ENCODE data around the gene CDC42BPA.
"Not testable (repeated sequence)": the region's sequence is repeated elsewhere in the genome, so short reads cannot be mapped to it uniquely, and the experiment has no call there.

The CDC42BPA gene

DNA sequence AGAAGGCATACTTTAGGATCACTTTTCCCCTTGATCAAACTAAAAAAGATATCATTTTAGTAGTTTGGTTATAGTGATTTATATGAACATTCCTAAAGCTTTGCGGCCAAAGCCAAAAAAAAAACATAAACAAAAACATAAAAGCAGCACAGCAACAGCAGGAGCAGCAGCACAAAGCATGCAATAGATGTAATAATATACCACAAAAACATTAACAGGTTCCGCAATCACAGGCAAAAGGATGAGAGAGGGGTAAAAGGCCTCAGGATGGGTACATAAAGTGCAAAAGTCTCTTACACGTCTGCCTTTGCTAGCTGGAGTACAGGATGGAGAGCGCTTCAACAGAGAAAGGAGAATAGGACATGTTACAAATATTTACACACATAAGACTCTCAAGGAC is 259.2 kb downstream of the CDC42BPA start:
- DNase-seq (ENCODE audit: low spot score) = no peak

DNA sequence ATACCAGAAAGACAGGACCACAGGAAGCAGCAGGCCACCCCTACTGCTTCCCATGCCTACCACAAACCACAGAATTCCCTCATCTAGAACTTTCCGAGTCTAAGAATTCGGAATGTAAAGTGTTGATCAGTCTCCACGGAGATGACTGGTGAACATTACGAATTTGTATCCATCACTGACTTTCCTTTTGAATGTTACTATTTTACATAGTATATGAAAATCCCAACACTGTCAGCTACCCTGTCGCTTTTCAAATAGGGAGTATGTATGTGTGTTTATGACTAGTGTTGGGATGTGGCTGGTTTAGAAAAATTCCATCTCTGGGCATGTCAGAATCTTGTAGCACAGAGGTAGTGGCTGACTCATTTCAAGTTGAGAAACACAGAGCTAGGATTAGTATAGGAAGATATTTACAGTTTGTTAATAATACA is 260.0 kb downstream of the CDC42BPA start:
- DNase-seq (ENCODE audit: low spot score) = no peak

DNA sequence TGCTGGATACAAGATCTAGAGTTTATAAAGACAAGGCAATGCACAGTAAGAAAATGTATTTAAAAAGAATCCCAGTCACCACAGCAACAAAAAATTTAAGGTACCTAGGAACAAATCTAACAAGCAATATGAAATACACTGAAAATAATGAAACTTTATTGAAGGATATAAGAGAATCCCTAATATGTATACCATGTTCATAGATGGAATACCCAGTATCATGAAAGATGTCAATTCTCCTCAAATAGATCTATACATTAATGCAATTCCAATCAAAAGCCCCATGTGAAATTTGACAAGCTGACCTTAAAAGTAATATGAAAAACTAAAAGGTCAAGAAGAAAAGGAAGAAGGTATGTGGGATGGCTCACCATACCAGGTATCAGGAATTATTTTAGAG is 269.0 kb downstream of the CDC42BPA start:
- DNase-seq (ENCODE audit: low spot score) = no peak

DNA sequence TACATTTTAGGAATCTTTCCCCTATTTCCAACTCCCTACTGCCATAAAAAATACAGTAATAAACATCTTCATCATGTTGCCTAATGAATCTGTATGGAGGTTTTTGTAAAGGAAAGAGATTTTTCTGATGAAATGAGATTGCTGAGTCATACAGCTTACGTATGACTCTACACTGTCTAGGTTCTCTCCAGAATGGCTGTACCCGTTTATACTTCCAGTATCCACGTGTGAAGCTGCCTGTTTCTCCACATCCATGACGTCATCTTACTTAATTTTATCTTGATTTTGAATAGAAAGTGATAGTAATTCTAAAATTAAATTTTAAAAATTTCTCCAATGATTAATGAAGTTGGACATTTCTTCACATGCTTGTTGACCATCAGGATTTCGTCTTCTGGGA is 274.5 kb downstream of the CDC42BPA start:
- DNase-seq (ENCODE audit: low spot score) = no peak

DNA sequence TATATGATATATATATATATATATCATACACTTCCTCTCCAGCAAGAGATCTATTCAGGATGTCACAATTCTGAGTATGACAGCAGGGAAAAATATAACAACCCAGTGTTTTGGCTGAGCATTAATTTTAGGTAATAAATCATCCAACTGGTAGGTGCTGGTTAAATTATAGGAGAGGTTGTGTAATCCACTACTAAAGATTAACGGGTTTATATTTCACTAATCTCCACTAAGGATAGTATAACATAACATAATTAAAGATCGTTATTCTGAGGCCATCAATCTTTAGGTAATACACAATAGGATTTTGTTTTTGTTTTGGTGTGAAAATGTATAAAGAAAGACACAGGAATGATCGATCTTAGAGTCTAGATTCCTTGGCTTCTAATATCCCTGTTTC is 276.0 kb downstream of the CDC42BPA start:
- no peak for DNase-seq (ENCODE audit: low spot score)

DNA sequence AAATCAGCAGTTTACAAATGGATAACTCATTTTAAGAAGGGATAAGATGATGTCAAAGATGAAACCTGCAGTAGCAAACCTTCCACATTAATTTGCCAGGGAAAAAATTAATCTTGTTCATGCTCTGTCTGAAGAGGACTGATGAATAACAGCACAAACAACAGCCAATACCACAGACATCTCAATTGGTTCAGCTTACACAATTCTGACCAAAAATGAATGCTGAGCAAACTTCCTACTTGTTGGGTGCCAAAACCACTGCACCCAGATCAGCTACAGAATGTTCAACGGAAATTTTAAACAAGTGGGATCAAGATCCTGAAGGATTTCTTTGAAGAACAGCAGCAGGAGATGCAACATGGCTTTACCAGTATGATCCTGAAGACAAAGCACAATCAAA is 279.9 kb downstream of the CDC42BPA start:
- no peak for DNase-seq (ENCODE audit: low spot score)

DNA sequence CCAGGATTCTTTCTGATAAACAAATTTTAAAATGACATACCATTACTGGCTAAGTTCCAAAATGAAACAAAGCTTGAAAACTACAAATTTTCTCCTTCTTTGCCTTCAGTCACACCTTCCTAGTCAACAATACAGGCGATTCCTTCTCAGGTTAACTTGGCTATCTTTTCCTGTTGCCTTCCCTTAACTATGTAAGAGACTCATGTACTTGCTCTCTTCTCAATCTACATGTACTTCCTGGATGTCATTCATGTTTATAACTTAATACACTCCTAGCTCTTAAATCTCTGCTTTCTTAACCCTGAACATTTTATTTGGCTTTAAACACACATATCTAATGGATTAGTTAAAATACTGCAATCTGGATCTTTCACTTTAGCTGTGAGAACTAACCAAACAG is 281.2 kb downstream of the CDC42BPA start:
- DNase-seq (ENCODE audit: low spot score) = no peak

DNA sequence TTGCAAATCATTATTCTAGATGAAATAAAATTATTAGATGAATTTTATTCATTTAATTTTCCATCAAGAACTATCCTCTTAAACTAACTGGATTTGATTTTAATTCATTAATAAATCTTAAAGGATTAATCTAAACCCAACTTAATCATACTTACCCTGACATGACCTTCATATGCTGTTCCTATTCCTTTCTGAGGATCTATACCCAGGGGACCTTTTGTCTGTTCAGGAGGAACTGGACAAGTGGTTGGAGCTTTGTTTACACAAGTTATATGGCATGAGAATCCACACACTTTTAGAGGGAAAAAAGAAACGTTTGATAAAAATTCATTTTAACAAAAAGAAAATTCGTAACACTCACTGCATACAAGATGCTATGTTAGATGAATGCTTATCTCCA is 283.0 kb downstream of the CDC42BPA start:
- DNase-seq (ENCODE audit: low spot score) = no peak

DNA sequence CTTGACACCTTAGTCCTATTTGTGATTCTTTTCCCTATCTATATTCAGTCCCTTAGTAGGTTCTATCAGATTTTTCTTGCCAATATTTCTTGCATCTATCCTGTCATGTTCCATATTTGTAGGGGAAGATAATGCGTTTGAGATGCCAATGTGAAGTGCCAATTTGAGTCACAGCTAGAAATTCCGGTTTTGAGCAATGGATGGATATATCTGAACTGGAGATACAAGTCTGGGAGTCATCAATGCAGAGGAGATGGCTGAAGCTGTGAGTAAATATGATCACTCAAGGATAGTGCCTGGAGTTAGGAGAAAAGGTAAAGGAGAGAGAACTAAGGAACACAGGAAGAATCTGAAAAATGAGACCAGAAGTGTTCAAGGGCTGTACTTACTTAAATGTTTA is 284.4 kb downstream of the CDC42BPA start:
- no peak for DNase-seq (ENCODE audit: low spot score)

DNA sequence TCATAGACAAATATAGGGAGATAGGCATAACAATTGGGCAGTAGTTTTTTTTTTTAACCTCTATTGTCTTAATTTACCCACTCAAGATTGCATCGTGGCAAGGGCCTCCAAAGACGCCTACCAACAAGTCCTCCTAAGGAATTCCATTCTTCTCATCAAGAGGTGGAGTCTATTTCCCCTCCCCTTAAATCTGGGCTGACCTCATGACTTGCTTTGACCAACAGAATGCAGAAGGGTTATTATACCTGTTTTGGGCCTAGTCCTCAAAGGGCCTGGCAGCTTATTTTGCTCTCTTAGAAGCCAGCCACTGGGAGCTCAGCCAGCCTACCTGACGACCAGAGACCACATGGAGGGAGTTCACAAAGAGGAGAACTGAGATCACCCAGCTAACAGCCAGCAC is 285.9 kb downstream of the CDC42BPA start:
- no peak for DNase-seq (ENCODE audit: low spot score)

DNA sequence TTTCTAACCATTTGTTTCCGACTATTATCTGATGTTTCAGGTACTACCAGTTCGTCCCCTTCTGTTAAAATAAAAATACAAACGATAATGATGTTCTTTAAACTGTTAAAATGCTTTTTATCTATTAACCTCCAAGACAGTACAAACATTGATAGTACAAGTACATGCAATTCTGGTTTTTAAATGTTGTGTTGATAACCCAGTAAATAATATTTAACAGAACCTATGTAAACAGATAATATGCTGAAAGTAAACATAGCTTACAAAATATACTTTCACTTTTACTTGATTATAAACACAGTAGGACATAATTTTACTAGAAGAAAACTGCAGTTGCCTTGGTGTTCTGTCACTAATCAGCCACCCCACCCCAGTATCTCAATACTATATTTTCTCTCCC is 301.3 kb downstream of the CDC42BPA start:
- DNase-seq (ENCODE audit: low spot score) = no peak

DNA sequence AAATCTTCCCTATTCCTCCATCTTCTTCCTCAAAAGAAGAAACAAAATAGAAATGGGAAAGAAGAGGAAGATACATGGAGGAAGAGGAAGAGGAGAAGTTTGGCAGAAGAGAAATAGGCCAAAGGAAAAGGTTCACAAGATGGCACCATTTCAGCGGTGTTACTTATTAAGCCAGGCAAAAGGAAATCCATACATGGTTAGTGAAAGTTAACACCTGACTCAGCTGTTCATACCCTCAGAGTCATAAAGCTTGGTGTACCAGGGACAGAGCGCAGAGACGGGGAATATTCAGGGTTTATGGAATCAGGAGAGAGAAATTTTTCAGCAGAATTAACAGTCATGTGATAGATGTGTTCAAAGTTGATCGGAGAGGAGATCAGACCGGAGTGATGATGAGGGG is 307.6 kb downstream of the CDC42BPA start:
- no peak for DNase-seq (ENCODE audit: low spot score)

DNA sequence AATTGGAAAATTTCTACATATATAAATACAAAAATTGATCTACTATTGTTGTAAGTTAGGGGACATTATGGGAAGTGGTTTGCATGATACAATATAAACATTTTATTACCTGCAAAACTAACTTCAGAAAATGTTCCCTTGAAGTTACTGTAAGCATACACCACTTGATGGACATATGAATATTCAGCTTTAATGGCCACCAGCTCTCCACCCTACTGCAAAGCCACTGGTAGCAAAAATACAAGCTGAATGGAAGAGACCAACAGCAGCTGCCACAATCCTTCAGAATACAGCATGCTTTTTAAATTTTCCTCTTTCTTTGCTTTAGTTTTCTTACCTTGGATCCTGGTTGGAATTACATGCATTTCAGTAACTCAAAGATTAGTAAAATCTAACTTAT is 308.4 kb downstream of the CDC42BPA start:
- no peak for DNase-seq (ENCODE audit: low spot score)

DNA sequence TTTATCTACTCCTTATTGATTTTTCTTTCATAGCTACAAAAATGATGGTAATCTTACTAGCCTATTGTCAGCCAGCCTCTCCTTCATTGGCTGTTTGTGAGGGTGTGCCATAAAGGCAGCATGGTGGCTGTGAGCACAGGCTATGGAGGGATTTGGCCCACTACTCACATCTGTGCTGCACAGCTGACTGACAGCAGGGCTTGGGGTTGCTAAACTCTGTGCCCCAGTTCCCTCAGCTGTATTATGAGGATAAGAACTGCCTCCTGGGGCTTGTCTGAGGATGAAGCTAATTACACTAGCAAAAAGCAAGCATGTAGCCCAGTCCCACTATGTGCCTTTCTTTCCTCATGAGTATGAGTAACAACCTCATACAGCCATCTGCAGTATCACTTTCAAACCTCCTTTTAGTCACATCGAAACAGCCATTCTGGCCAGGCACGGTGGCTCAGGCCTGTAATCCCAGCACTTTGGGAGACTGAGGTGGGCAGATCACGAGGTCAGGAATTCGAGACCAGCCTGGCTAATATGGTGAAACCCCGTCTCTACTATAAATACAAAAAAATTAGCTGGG is 312.0 kb downstream of the CDC42BPA start:
- DNase-seq (ENCODE audit: low spot score) = no peak

DNA sequence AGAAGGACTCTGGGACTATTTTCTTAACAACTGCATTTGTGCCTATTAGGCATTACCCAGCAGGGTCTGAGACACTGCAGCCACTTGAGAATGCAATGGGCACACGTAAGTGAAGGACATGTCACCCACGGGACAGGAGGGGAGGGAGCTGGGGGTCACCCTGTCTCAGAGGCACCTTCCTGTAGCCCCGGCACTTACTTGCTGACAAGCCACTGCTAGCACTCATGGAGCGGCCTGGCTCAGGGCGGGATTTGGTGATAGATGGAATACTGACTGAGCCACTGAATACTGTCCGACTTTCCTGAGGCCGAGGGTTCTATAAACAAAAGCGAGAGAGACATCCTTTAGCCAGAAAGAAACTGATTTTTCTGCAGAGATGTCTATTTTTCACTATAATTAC is 313.5 kb downstream of the CDC42BPA start:
- DNase-seq (ENCODE audit: low spot score) = no peak

DNA sequence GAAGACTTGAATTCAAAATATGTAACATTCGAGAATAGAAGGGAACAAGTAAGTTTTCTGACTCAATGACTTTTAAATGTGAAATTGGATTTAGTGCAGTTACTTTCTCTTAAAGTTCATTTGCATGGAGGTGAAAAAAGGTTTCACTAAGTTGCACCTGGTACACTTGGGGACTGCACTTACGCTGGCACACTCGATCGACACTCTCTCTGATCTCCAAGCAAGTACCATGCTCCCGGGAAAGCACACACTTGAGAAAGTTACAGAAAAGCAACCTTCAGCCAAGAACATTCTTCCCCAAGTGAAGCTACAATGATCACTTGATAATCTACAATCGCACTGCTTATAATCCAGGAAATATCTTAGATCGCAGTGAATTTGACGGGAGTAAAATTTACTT is 315.1 kb downstream of the CDC42BPA start:
- no peak for DNase-seq (ENCODE audit: low spot score)

DNA sequence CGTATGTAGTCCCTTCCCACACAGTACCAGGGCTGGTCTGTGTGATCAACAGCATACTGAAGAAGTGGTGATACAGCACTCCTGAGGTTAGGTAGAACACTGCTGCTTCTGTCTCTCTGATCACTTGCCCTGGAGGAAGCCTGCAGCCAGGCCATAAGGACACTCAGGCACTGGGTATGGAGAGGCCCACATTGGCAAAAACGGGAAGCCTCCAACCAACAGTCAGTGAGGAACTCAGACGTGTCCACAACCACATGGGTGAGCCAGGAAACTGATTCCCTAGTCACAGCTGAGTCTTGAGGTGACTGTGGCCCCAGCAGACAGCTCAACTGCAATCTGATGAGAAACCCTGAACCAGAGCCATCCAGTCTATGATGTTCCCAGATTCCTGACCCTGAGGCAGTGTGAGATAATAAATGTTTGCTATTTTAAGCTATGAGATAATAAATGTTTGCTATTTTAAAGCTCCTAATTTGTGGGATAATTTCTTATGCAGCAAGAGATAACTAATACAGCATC is 315.7 kb downstream of the CDC42BPA start:
- DNase-seq (ENCODE audit: low spot score) = no peak

DNA sequence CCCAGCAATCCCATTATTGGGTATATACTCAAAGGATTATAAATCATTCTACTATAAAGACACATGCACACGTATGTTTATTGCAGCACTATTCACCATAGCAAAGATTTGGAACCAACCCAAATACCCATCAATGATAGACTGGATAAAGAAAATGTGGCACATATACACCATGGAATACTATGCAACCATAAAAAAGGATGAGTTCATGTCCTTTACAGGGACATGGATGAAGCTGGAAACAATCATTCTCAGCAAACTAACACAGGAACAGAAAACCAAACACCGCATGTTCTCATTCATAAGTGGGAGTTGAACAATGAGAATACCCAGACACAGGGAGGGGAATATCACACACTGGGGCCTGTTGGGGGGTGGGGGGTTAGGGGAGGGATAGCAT is 318.7 kb downstream of the CDC42BPA start:
- not testable (repeated sequence) for DNase-seq (ENCODE audit: low spot score)

DNA sequence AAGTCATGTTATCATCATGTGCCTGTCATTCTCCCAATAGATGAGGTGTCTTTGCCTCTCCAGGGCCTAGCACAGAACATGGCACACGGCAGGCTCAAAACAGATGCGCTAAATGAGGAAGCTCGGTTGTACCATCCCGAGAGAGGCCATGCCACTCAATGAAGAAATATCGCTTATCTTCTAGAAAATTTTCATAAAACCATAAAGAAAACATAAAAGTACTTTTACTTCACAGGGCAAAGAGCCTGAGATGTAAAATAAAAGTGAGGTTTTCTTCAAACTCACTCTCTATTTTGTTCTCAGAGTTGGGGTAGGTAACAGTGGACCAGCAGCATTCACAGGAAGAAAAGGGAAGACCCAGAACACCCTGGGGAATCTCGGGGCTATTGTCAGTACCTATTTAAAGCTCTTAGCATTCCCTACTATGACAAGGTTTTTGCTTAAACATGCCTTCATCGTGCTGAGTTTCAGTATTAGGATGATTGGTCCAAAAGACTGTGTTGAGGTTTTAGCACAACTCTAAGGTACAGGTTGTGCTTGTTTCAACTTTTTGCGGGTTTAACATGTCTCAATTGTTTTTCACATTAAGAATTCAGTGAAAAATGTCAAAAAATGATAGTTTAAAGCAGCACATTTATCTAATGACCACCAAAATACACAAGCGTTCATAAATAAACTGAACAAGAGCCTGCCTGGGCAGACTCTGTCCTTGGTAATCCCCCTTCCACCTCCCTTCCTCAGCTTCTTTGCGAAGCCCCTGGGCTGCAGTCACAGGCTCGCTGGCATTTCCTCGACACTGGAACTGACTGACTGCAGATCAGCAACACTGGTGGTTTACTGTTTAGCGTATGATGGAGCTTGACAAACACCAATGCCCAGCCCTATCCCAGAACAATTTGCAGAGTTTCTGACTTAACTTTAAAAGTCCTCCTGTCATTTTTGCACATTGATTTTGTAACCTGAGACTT is 322.6 kb downstream of the CDC42BPA start:
- DNase-seq (ENCODE audit: low spot score) = no peak

DNA sequence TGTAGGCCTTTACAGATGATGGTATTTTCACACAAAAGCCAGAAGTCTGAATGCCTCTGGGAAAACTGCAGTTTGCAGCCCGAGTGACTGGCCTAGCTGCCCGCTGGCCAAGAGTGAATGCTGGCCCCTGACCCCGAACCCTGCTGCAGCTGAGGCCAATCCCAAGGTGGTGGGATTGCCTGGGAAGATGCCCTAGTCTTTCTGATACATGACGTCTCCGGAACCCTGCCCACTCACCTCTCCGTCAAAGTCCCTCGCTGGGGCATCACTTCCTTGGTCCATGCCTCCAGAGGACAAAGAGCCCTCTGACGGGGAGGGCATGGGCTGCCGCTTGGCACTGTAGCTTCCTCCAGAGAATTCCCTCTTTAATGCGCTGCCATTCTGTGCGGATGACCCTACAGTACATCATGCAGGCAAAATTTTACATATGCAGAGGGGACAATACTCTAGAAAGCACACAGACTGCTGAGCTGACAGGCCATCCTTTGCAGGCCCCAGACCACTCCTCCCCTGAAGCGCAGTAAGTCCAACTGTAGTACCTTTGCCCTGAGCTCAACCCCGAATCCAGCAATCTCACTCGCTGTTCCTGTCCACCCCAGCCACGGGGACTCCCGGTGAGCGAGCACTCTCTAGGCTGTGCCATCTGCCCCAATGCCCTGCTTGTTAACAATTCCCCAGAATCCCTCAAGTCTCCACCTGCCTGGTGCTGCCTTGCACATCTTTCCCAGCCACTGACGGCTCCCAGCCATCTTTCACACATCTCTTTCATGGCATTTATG is 323.5 kb downstream of the CDC42BPA start:
- DNase-seq (ENCODE audit: low spot score) = no peak

DNA sequence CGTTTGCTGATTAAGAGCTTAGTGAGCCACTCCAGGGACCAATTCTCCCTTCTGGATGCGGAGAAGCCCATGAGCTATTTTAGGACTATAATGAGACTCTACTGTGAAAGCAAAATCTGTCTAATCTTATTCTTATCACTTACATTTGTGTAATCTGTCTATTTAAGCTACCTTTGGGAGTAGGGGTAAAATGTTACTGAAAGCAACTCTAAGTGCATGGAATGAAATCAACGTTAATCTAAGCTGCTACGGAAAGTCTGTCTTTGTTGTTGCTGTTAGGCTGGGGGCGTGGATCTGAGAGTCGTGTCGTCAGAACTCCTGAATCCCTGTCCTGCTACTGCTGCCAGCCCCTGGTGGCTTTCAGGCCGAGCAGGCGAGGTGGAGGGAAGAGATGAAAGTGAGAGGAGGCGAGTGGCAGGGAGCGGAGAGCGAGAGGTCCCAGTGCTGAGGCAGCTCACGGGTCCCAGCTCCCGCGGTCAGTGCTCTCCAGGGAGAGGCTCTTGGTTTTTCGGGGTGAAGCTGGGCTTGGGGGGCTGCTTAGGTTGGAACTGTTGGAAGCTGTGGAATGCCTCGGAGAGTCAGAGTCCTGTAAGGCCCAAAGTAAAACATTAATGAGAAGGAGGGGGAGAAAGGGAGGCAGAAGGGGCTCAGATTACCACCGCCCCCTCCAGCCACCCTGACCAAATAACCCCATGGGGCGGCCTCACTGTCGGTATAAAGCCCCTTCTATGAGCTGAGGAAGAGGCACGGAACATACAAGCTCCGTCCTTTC is 324.3 kb downstream of the CDC42BPA start:
- DNase-seq (ENCODE audit: low spot score) = no peak

DNA sequence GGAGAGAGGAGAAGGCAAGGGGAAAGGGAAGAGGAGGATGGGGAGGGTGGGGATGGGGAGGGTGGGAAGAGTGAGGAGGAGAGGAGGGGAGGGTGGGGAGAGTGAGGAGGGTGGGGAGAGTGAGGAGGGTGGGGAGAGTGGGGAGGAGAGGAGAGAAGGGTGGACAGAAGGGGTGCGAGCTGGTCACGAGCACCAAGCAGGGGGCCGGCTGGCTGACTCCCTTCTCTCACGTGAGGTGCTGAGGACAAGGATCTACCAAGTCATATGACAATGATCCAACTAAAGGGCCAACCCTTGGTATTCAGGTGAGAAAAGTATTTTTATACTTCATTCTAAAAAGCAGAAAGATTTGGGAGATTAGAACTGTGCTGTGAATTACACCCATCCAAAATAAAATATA is 326.4 kb downstream of the CDC42BPA start:
- DNase-seq (ENCODE audit: low spot score) = no peak

All from CD4-positive, alpha-beta T cell treated with Interleukin-2 at 100 ng/mL for 4 hours (primary cell).